GM12865 (cell line): Measurements from ENCODE around the gene DRC3.

Experiments used
- DNase-seq: peaks from one replicate; pipeline ENCODE4 v3.0.0; 2010; ENCODE audit warnings: low read depth
- H3K4me3 ChIP-seq: 2 replicates; pipeline ENCODE4 v1.5.1; 2011; ENCODE audit warnings: mild to moderate bottlenecking, low read depth, low read length, control low read depth
- TF ChIP-seq, protein P1 (sequence below): IDR thresholded peaks from 2 replicates; pipeline ENCODE4 v1.5.1; 2011; ENCODE audit warnings: low read length, control low read depth, low read depth, inconsistent platforms; ENCODE audit not compliant: insufficient read depth; ENCODE audit errors: missing control alignments

Gene DRC3

DNA sequence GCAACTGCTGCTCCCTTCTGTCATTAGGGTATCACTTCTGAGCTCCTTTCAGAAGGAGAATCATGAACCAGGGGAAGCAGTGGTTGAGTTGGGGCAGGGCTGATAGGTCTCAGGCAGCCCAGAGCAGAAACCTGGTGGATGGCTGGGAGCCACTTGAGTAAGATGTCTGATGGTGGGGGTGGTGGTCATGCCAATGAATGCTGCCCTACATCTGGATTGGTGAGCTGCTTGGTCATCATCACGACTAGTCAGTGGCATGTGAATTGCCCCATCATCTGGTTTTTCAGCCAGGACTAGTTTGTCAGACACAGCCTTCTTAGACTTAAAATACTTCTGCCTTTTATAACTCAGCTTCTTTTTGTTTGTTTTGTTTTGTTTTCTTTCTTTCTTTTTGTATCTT, 69.1 kb downstream of the DRC3 start:
- no peak for DNase-seq
- H3K4me3 ChIP-seq = no peak overlapping the region
- TF ChIP-seq, protein P1, sequence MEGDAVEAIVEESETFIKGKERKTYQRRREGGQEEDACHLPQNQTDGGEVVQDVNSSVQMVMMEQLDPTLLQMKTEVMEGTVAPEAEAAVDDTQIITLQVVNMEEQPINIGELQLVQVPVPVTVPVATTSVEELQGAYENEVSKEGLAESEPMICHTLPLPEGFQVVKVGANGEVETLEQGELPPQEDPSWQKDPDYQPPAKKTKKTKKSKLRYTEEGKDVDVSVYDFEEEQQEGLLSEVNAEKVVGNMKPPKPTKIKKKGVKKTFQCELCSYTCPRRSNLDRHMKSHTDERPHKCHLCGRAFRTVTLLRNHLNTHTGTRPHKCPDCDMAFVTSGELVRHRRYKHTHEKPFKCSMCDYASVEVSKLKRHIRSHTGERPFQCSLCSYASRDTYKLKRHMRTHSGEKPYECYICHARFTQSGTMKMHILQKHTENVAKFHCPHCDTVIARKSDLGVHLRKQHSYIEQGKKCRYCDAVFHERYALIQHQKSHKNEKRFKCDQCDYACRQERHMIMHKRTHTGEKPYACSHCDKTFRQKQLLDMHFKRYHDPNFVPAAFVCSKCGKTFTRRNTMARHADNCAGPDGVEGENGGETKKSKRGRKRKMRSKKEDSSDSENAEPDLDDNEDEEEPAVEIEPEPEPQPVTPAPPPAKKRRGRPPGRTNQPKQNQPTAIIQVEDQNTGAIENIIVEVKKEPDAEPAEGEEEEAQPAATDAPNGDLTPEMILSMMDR = no peak

DNA sequence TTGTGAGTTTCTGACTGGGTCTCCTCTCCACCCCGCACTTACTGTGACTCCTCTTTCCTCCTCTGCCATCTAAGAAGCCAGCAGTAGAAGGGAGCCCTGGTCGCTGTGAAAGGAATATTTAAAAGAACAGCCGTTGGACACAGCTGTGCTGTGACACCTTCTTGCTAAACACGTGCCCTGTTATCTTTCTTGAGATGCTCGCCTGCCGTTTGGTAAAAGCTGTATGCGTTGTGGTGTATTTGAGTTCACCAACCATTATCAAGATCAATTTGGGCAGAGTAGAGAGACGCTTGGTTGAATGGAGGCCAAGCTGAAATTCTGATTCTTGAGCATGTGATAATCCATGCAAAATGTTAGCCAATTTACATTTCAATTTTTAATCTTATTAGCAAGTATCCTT, 70.3 kb downstream of the DRC3 start:
- TF ChIP-seq, protein P1 = no peak
- H3K4me3 ChIP-seq = no peak overlapping the region
- DNase-seq = no peak

DNA sequence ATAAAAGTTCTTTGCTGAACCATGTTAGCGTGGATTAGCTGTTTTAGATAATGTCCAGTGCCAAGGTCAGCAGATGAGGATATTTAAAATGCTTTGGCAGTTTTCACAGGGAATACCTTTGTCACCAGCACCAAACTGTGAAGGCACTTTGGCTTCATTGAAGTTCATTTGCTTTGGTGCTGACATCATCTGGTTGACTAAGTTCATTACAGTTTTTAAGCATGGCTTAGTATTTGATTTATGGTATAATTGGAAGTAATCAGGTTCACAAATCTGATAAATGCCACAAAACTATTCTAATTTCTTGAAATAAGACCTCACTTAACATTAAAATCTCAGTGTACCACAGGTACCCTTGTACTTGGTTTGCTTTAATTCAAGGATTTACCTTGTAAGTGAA, 70.8 kb downstream of the DRC3 start:
- no peak for DNase-seq
- no peak overlapping the region for H3K4me3 ChIP-seq
- TF ChIP-seq, protein P1 = no peak

GRCh38 chr17:18044609-18045008, 71.9 kb downstream of the DRC3 start:
- no peak overlapping the region for H3K4me3 ChIP-seq
- TF ChIP-seq, protein P1 = no peak
- no peak for DNase-seq

- TF ChIP-seq, protein P1 = no peak
- H3K4me3 ChIP-seq = no peak overlapping the region
- no peak for DNase-seq
Observed at GRCh38 chr17:18045691-18046350, 73.2 kb downstream of the DRC3 start.

GRCh38 chr17:18055597-18055996, 82.9 kb downstream of the DRC3 start:
- H3K4me3 ChIP-seq = no peak overlapping the region
- TF ChIP-seq, protein P1 = no peak
- no peak for DNase-seq

DNA sequence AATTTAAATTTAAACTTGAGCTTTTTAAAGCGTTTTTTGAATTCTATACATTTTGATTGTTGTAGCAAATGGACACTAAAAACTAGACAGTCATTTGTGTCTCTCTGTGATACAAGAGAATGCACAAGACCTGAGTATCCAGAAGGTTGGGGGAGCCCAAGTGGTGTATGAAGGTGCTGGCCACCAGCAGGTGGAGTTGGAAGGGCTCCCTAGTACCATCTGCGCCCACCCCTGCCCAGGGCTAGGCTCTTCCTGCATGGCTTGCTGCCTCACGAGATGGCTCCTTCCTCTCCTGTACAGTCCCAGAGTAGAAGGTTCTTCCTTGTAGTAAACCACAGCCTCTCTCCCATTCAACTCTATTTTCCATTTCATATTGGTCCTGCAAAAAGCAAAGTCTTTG, 83.6 kb downstream of the DRC3 start:
- no peak overlapping the region for H3K4me3 ChIP-seq
- TF ChIP-seq, protein P1 = no peak
- no peak for DNase-seq
